Right renal cortex interstitium (tissue), 3 donors: Measurements from ENCODE around the gene KITLG. TPM values are rescaled to one million over a fixed set of nuclear protein-coding genes. Genes with fewer than 3 reads are reported as not detected.
"Not testable (repeated sequence)": the region's sequence is repeated elsewhere in the genome, so short reads cannot be mapped to it uniquely, and the experiment has no call there.

Experiments used
- DNase-seq, 3 donors: peaks; one replicate each; pipeline ENCODE4 v3.0.0-alpha.2; 2013; ENCODE audit warnings: low read depth in 3 of 3, low spot score in 2 of 3
- polyA plus RNA-seq, 3 donors: library from polyadenylated mRNA; unstranded; fragments of 120-200 nt; gene quantifications; one replicate each; pipeline ENCODE4 v1.2.1, GENCODE V29; 2013; ENCODE audit not compliant: insufficient read length in 3 of 3

Gene KITLG
- polyA plus RNA-seq, 3 donors: 28.5 to 36.7 (median 34.9) TPM

GRCh38 chr12:88496891-88497371 lies 83.3 kb downstream of the KITLG start:
- no peak for DNase-seq

- DNase-seq: no peak
Measured at GRCh38 chr12:88496429-88496828, 83.8 kb downstream of the KITLG start.

- no peak for DNase-seq
Measured at GRCh38 chr12:88495031-88495430, 85.2 kb downstream of the KITLG start.

GRCh38 chr12:88494520-88494919 lies 85.8 kb downstream of the KITLG start:
- DNase-seq: no peak

- DNase-seq: no peak
Measured at GRCh38 chr12:88493636-88494035, 86.6 kb downstream of the KITLG start.

- no peak for DNase-seq
Measured at GRCh38 chr12:88490425-88490824, 89.8 kb downstream of the KITLG start.

- no peak for DNase-seq
Measured at GRCh38 chr12:88472775-88473174, 107.5 kb downstream of the KITLG start.

GRCh38 chr12:88472248-88472647 lies 108.0 kb downstream of the KITLG start:
- no peak for DNase-seq

- no peak for DNase-seq
Measured at GRCh38 chr12:88471331-88472045, 108.8 kb downstream of the KITLG start.

GRCh38 chr12:88469154-88469553 lies 111.1 kb downstream of the KITLG start:
- no peak for DNase-seq

GRCh38 chr12:88468581-88468980 lies 111.7 kb downstream of the KITLG start:
- DNase-seq: no peak

- not testable (repeated sequence) for DNase-seq
Measured at GRCh38 chr12:88466708-88467107, 113.6 kb downstream of the KITLG start.

GRCh38 chr12:88458327-88458726 lies 121.9 kb downstream of the KITLG start:
- no peak for DNase-seq

GRCh38 chr12:88453323-88453722 lies 126.9 kb downstream of the KITLG start:
- DNase-seq: no peak

- DNase-seq: no peak
Measured at GRCh38 chr12:88451205-88451604, 129.1 kb downstream of the KITLG start.

- no peak for DNase-seq
Measured at GRCh38 chr12:88450136-88450535, 130.1 kb downstream of the KITLG start.

- DNase-seq: no peak
Measured at GRCh38 chr12:88448337-88448915, 131.8 kb downstream of the KITLG start.

GRCh38 chr12:88445705-88446394 lies 134.4 kb downstream of the KITLG start:
- no peak for DNase-seq

- no peak for DNase-seq
Measured at GRCh38 chr12:88444481-88444880, 135.8 kb downstream of the KITLG start.
